ENCODE results near the gene SENP6. TPM values are rescaled to one million over a fixed set of nuclear protein-coding genes. Genes with fewer than 3 reads are reported as not detected.
A peak's percentile ranks its signal among the peaks of the same experiment; 100 is the strongest.

Gene SENP6
- polyA plus RNA-seq, 3 donors: 22.3 to 43.9 (median 31.9) TPM

- no peaks in the 10 kb centered on the region for H3K9me3 Mint-ChIP-seq
- no peaks in the 10 kb centered on the region for H3K4me1 ChIP-seq (ENCODE audit: control insufficient read depth in 1 of 2, insufficient read depth in 2 of 2, low read length in 2 of 2)
- no peak overlapping the region for H3K27ac ChIP-seq (ENCODE audit: low read depth in 1 of 2, low read length in 2 of 2)
- no peaks in the 10 kb centered on the region for H3K27me3 ChIP-seq (ENCODE audit: control insufficient read depth in 2 of 2, insufficient read depth in 2 of 2, low read length in 2 of 2)
- no peak for DNase-seq
- H3K4me3 Mint-ChIP-seq: no peak overlapping the region
- H3K27ac Mint-ChIP-seq: no peak overlapping the region
- TF ChIP-seq, protein P1, sequence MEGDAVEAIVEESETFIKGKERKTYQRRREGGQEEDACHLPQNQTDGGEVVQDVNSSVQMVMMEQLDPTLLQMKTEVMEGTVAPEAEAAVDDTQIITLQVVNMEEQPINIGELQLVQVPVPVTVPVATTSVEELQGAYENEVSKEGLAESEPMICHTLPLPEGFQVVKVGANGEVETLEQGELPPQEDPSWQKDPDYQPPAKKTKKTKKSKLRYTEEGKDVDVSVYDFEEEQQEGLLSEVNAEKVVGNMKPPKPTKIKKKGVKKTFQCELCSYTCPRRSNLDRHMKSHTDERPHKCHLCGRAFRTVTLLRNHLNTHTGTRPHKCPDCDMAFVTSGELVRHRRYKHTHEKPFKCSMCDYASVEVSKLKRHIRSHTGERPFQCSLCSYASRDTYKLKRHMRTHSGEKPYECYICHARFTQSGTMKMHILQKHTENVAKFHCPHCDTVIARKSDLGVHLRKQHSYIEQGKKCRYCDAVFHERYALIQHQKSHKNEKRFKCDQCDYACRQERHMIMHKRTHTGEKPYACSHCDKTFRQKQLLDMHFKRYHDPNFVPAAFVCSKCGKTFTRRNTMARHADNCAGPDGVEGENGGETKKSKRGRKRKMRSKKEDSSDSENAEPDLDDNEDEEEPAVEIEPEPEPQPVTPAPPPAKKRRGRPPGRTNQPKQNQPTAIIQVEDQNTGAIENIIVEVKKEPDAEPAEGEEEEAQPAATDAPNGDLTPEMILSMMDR (IDR thresholded peaks at IDR 0.05): no peak
- no peak overlapping the region for H3K9ac ChIP-seq (ENCODE audit: insufficient read depth, low read length, poor library complexity, severe bottlenecking)
- H3K36me3 Mint-ChIP-seq: peaks cover 51 to 75% of the 10 kb centered on the region in 2 donors
- no CpG with 5 or more reads among the region's 2 CpGs for WGBS (ENCODE audit: insufficient coverage)
- H3K4me2 ChIP-seq (replicated peaks; ENCODE audit: extremely low read depth, low read length, poor library complexity, severe bottlenecking): no peak overlapping the region
- no peaks in the 10 kb centered on the region for H3K79me2 ChIP-seq (ENCODE audit: insufficient read depth, low read length)
- no peaks in the 10 kb centered on the region for H4K20me1 ChIP-seq (ENCODE audit: insufficient read depth, low read length)
- H3K36me3 ChIP-seq (replicated peaks in 1 of 2; ENCODE audit: control insufficient read depth in 1 of 2, insufficient read depth in 2 of 2, low read length in 2 of 2): peaks cover 69 to 88% of the 10 kb centered on the region in 2 donors
- intact Hi-C loops (cut with micrococcal nuclease): no loop called here
- H3K27me3 Mint-ChIP-seq (ENCODE audit: low read depth in 3 of 3): peaks cover 0 to 1% (median 0%) of the 10 kb centered on the region in 3 donors
- H2AFZ ChIP-seq (ENCODE audit: insufficient read depth, low read depth, low read length, poor library complexity, severe bottlenecking): no peak overlapping the region
- no peak overlapping the region for H3K4me3 ChIP-seq (replicated peaks in 1 of 3; ENCODE audit: low read depth in 2 of 3, low read length in 3 of 3)
- H3K4me1 Mint-ChIP-seq: no peaks in the 10 kb centered on the region
- H3K9me3 ChIP-seq (replicated peaks in 1 of 2; ENCODE audit: control insufficient read depth in 1 of 2, insufficient read depth in 1 of 2, low read length in 2 of 2): no peaks in the 10 kb centered on the region
These were observed 109.5 kb downstream of the SENP6 start for GRCh38 chr6:75711173-75711572.

GRCh38 chr6:75719133-75719532, 117.5 kb downstream of the SENP6 start:
- no peak overlapping the region for H3K9ac ChIP-seq (ENCODE audit: insufficient read depth, low read length, poor library complexity, severe bottlenecking)
- TF ChIP-seq, protein P1 (IDR thresholded peaks at IDR 0.05): no peak
- intact Hi-C loops (cut with micrococcal nuclease): no loop called here
- DNase-seq: no peak
- Mint-ChIP-seq H3K36me3 (peaks cover 16 to 17% of the 10 kb centered on the region in 2 donors), H3K4me1 (no peaks in the 10 kb centered on the region), H3K9me3 (no peaks in the 10 kb centered on the region), H3K4me3 (no peak overlapping the region), H3K27me3 (ENCODE audit: low read depth in 3 of 3) (peaks cover 0 to 6% (median 1%) of the 10 kb centered on the region in 3 donors), H3K27ac (peak overlapping the region in 1 of 7 donors; percentile 38)
- no peaks in the 10 kb centered on the region for H3K27me3 ChIP-seq (ENCODE audit: control insufficient read depth in 2 of 2, insufficient read depth in 2 of 2, low read length in 2 of 2)
- H4K20me1 ChIP-seq (ENCODE audit: insufficient read depth, low read length): no peaks in the 10 kb centered on the region
- H3K4me1 ChIP-seq (ENCODE audit: control insufficient read depth in 1 of 2, insufficient read depth in 2 of 2, low read length in 2 of 2): no peaks in the 10 kb centered on the region
- H3K4me2 ChIP-seq (replicated peaks; ENCODE audit: extremely low read depth, low read length, poor library complexity, severe bottlenecking): no peak overlapping the region
- WGBS (ENCODE audit: insufficient coverage): 100% methylated on average over 3 of the region's 3 CpGs
- H3K27ac ChIP-seq (ENCODE audit: low read depth in 1 of 2, low read length in 2 of 2): no peak overlapping the region
- no peaks in the 10 kb centered on the region for H3K9me3 ChIP-seq (replicated peaks in 1 of 2; ENCODE audit: control insufficient read depth in 1 of 2, insufficient read depth in 1 of 2, low read length in 2 of 2)
- no peaks in the 10 kb centered on the region for H3K79me2 ChIP-seq (ENCODE audit: insufficient read depth, low read length)
- H3K4me3 ChIP-seq (replicated peaks in 1 of 3; ENCODE audit: low read depth in 2 of 3, low read length in 3 of 3): no peak overlapping the region
- no peak overlapping the region for H2AFZ ChIP-seq (ENCODE audit: insufficient read depth, low read depth, low read length, poor library complexity, severe bottlenecking)
- peaks cover 28 to 35% of the 10 kb centered on the region in 2 donors for H3K36me3 ChIP-seq (replicated peaks in 1 of 2; ENCODE audit: control insufficient read depth in 1 of 2, insufficient read depth in 2 of 2, low read length in 2 of 2)

Measured in CD14-positive monocyte (primary cell).